Measurements from ENCODE around the gene CCNA2.

GRCh38 chr4:121796283-121796682 is 27.4 kb downstream of the CCNA2 start:
- TF ChIP-seq BHLHE40 (IDR thresholded peaks at IDR 0.05; ENCODE audit: low read length): no peak
- no peak for TF ChIP-seq RHOXF2B (CRISPR knock-in tag; conservative IDR thresholded peaks at IDR 0.05)
- no peak for TF ChIP-seq FOXK1 (CRISPR knock-in tag; IDR thresholded peaks at IDR 0.05; ENCODE audit: borderline replicate concordance)
- TF ChIP-seq BRCA1 (IDR thresholded peaks at IDR 0.05): no peak
- TF ChIP-seq BRCA1 (CRISPR knock-in tag; IDR thresholded peaks at IDR 0.05): no peak
- TF ChIP-seq REST (IDR thresholded peaks at IDR 0.05; ENCODE audit: borderline replicate concordance): no peak
- no peak for TF ChIP-seq REST (CRISPR knock-in tag; IDR thresholded peaks at IDR 0.05; ENCODE audit: low read depth)
- TF ChIP-seq CTCF (IDR thresholded peaks at IDR 0.05 in 2 of 3, conservative IDR thresholded peaks at IDR 0.05 in 1 of 3; ENCODE audit: insufficient read depth in 2 of 3, low read depth in 1 of 3, low read length in 3 of 3): no peak
- no peak for TF ChIP-seq EZH2 (IDR thresholded peaks at IDR 0.05; ENCODE audit: borderline replicate concordance, low read depth, low read length)
- TF ChIP-seq ATF2 (CRISPR knock-in tag; IDR thresholded peaks at IDR 0.05): no peak
- TF ChIP-seq ZNF507 (tag; conservative IDR thresholded peaks at IDR 0.05): no peak
- TF ChIP-seq MAX (CRISPR knock-in tag; IDR thresholded peaks at IDR 0.05): no peak
- TF ChIP-seq, protein P1, sequence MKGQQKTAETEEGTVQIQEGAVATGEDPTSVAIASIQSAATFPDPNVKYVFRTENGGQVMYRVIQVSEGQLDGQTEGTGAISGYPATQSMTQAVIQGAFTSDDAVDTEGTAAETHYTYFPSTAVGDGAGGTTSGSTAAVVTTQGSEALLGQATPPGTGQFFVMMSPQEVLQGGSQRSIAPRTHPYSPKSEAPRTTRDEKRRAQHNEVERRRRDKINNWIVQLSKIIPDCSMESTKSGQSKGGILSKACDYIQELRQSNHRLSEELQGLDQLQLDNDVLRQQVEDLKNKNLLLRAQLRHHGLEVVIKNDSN (CRISPR knock-in tag; IDR thresholded peaks at IDR 0.05): no peak
- no peak for TF ChIP-seq STAT5A (IDR thresholded peaks at IDR 0.05; ENCODE audit: borderline replicate concordance, low read length)
- TF ChIP-seq LARP7 (IDR thresholded peaks at IDR 0.05): no peak
- no peak for TF ChIP-seq ZNF639 (CRISPR knock-in tag; conservative IDR thresholded peaks at IDR 0.05 in 1 of 2, IDR thresholded peaks at IDR 0.05 in 1 of 2)

All from K562 (cell line).